Measurements from ENCODE around the gene NUAK2. TPM values are rescaled to one million over a fixed set of nuclear protein-coding genes. Genes with fewer than 3 reads are reported as not detected.
"Not testable (repeated sequence)": the region's sequence is repeated elsewhere in the genome, so short reads cannot be mapped to it uniquely, and the experiment has no call there.

Gene NUAK2
- total and polyA plus RNA-seq, 8 donors, result 0.58 to 16.5 (median 2.1) TPM

DNA sequence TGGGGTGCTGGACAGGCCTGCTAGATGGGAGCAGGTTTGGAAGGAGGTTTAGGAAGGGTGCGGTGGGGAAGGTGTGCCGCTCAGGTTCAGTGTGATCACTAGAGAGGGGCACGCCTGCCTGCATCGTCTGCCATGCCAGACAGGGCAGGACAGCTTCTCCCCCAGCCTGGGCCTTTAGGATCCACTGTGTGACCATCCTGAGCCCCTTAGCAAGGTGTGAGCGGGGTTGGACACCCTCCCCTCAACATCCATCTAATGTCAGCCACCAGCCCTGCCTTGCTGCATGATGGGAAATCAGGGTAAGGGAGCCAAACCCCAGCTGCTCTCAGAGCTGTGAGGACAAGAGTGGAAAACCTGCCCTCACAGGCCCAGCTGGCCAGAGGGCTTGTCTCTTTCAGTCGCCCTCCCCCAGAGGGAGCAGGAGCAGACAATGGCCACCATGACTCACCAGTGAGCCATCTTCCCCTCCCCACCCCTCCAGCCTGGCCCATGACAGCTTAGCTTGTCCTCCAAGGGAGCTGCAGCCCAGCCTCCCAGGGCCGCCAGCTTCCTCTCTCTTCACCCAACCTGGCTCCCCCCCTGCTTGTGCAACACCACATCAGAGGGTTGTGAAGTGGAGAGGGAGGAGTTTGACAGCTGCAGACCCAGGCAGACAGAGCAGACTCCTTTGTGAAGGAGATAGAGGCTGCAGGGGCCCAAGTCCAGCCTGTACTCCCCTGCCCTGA is 37.0 kb downstream of the NUAK2 start:
- peaks cover 13 to 45% (median 29%) of the 10 kb centered on the region in 4 donors for H3K4me1 ChIP-seq
- H3K27me3 ChIP-seq, result no peaks in the 10 kb centered on the region
- H3K27ac ChIP-seq, result peak overlapping the region in 4 of 5 donors; percentile 32 to 73 (median 65)
- no peak overlapping the region for H3K4me3 ChIP-seq
- no peaks in the 10 kb centered on the region for H3K9me3 ChIP-seq
- intact Hi-C loops (cut with DNase I; ENCODE audit: low total_unique reads), result no loop called here
- peak; percentile 72 to 85 for DNase-seq
- WGBS, 5 donors, result 69 to 85% (median 79%) methylated on average over 6 to 7 of the region's 7 CpGs
- TF ChIP-seq POLR2AphosphoS5 (IDR thresholded peaks at IDR 0.05), result no peak
- TF ChIP-seq EP300 (IDR thresholded peaks at IDR 0.05), result no peak
- TF ChIP-seq, protein P1, sequence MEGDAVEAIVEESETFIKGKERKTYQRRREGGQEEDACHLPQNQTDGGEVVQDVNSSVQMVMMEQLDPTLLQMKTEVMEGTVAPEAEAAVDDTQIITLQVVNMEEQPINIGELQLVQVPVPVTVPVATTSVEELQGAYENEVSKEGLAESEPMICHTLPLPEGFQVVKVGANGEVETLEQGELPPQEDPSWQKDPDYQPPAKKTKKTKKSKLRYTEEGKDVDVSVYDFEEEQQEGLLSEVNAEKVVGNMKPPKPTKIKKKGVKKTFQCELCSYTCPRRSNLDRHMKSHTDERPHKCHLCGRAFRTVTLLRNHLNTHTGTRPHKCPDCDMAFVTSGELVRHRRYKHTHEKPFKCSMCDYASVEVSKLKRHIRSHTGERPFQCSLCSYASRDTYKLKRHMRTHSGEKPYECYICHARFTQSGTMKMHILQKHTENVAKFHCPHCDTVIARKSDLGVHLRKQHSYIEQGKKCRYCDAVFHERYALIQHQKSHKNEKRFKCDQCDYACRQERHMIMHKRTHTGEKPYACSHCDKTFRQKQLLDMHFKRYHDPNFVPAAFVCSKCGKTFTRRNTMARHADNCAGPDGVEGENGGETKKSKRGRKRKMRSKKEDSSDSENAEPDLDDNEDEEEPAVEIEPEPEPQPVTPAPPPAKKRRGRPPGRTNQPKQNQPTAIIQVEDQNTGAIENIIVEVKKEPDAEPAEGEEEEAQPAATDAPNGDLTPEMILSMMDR (IDR thresholded peaks at IDR 0.05), result no peak
- TF ChIP-seq POLR2A (IDR thresholded peaks at IDR 0.05), result no peak
- no peaks in the 10 kb centered on the region for H3K36me3 ChIP-seq

DNA sequence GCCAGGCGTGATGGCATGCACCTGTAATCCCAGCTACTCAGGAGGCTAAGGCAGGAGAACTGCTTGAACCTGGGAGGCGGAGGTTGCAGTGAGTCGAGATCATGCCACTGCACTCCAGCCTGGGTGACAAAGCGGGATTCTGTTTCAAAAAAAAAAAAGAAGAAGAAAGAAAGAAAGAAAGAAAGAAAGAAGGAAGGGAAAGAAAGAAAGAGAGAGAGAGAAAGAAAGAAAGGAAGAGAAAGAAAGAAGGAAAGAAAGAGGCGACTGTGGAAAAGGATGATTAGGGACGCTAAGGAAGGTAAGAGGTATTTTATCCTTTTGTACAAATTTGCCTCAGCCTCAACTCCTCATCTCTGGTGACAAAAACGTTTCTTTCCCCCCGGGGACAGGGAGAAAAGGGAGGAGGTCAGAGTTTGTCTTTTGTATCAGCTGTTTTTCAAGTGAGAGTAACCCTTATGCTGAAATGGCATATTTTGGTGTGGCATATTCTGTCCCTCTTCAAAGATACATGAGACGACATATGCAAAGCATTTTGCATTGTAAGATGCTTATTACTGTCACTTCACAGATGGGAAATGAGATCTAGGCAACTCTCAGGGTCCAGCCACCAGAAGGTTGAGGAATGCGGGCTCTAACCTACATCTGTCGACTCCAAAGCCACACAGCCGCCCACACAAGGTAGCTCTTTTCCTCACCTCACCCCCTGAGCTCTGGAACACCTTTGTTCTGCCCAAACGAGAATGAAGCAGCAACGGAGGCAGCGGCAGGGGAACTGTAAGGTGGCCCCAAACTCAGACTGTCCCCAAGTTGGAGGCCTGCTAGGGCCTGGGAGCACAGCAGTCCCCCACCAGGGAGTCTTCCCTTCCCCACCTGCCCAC is 38.0 kb downstream of the NUAK2 start:
- TF ChIP-seq EP300 (IDR thresholded peaks at IDR 0.05), result no peak
- TF ChIP-seq POLR2AphosphoS5 (IDR thresholded peaks at IDR 0.05), result no peak
- TF ChIP-seq POLR2A (IDR thresholded peaks at IDR 0.05), result no peak
- TF ChIP-seq, protein P1 (IDR thresholded peaks at IDR 0.05), result no peak
- Histone ChIP-seq H3K9me3 (no peaks in the 10 kb centered on the region), H3K27ac (peak overlapping the region in 3 of 5 donors; percentile 59 to 73 (median 71)), H3K36me3 (no peaks in the 10 kb centered on the region), H3K27me3 (no peaks in the 10 kb centered on the region), H3K4me1 (peaks cover 13 to 45% (median 29%) of the 10 kb centered on the region in 4 donors), H3K4me3 (no peak overlapping the region)
- no peak for DNase-seq
- intact Hi-C loops (cut with DNase I; ENCODE audit: low total_unique reads), result no loop called here
- WGBS, 5 donors, result 71 to 80% (median 78%) methylated on average over 15 of the region's 15 CpGs

DNA sequence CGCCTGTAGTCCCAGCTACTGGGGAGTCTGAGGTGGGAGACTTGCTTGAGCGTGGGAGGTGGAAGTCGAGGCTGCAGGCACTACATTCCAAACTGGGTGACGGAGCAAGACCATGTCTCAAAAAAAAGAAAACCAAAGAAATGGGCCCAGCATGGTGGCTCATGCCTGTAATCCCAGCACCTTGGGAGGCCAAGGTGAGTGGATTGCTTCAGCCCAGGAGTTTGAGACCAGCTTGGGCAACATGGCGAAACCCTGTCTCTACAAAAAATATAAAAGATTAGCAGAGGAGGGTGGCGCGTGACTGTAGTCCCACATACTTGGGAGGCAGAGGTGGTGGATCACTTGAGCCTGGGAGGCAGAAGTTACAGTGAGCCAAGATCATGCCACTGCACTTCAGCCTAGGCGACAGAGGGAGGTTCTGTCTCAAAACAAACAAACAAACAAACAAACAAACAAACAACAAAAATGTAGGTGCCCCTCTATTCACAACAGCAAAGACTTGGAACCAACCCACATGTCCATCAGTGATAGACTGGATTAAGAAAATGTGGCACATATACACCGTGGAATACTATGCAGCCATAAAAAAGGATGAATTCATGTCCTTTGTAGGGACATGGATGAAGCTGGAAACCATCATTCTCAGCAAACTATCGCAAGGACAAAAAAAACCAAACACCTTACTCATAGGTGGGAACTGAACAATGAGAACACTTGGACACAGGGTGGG is 40.7 kb downstream of the NUAK2 start:
- H3K4me1 ChIP-seq, result peaks cover 12 to 22% (median 13%) of the 10 kb centered on the region in 4 donors
- intact Hi-C loops (cut with DNase I; ENCODE audit: low total_unique reads); H3K36me3 ChIP-seq; H3K27me3 ChIP-seq; DNase-seq; H3K27ac ChIP-seq; H3K9me3 ChIP-seq; H3K4me3 ChIP-seq: not testable (repeated sequence)
- WGBS, 5 donors, result 95 to 99% (median 97%) methylated on average over 10 of the region's 10 CpGs

DNA sequence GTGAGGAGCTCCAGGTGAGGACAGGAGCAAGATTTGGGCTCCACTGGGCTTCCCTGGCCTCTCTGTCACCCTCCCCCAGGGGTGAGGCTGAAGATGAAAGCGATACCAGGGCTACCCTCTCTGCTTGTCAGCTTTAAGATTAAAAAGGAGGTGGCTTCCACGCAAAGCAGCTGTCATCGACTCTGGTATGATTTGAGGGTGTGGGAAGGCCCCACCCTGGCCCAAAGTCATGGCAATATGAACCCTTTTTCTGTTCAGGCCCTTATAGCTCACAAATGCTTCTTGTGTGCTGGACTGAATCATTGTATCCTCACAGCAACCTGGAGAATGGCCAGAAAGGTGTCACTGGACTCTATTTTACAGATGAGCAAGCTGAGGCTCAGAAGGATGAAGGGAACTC is 41.6 kb downstream of the NUAK2 start:
- Histone ChIP-seq H3K27ac (no peak overlapping the region), H3K27me3 (no peaks in the 10 kb centered on the region), H3K4me1 (peaks cover 11 to 19% (median 16%) of the 10 kb centered on the region in 4 donors), H3K4me3 (no peak overlapping the region), H3K36me3 (no peaks in the 10 kb centered on the region), H3K9me3 (no peaks in the 10 kb centered on the region)
- 63 to 83% (median 79%) methylated on average over 3 of the region's 3 CpGs for WGBS, 5 donors
- TF ChIP-seq EP300 (IDR thresholded peaks at IDR 0.05), result no peak
- TF ChIP-seq, protein P1 (IDR thresholded peaks at IDR 0.05), result no peak
- no peak for TF ChIP-seq POLR2A (IDR thresholded peaks at IDR 0.05)
- TF ChIP-seq POLR2AphosphoS5 (IDR thresholded peaks at IDR 0.05), result no peak
- intact Hi-C loops (cut with DNase I; ENCODE audit: low total_unique reads), result no loop called here
- DNase-seq, result no peak

All from stomach (tissue), 9 donors.